Endothelial cell of umbilical vein (primary cell): ENCODE measurements around the gene THBS1. TPM values are rescaled to one million over a fixed set of nuclear protein-coding genes. Genes with fewer than 3 reads are reported as not detected.

Experiments used
- BruUV-seq: library from RNA; stranded (reverse); fragments of 400-500 nt; replicated peaks from 2 replicates; lab custom pipeline; 2021; lab: Mats Ljungman, UMichigan
- CTCF ChIA-PET: fragments of 300-600, 350-600 bp; sonication (Branson Sonifier 250); formaldehyde crosslinking; loops from one replicate; lab custom pipeline; 2021; ENCODE audit warnings: antibody characterized with exemption, inconsistent platforms; lab: Charles Lee
- POLR2A ChIA-PET: fragments of 300-600, 350-600 bp; sonication (Branson Sonifier 250); formaldehyde crosslinking; loops from one replicate; lab custom pipeline; 2021; ENCODE audit warnings: antibody characterized with exemption, inconsistent platforms; lab: Charles Lee
- DNase-seq: peaks from one replicate; pipeline ENCODE4 v3.0.0-alpha.2; 2011; ENCODE audit warnings: low read depth, low spot score
- FAIRE-seq: peaks from 2 replicates; lab custom pipeline; 2011; peaks lifted over from hg19 to GRCh38; lab: Jason Lieb, UNC
- H2AFZ ChIP-seq: 2 replicates; pipeline ENCODE4 v1.6.0; 2012; ENCODE audit warnings: low read depth, low read length, control low read depth, inconsistent platforms
- H3K27ac ChIP-seq: 2 replicates; pipeline ENCODE4 v1.5.1; 2011; ENCODE audit warnings: low read depth, mild to moderate bottlenecking, control low read depth, low read length, moderate library complexity; ENCODE audit not compliant: insufficient read depth
- H3K27me3 ChIP-seq, 2 experiments: 2 replicates each; pipeline versions ENCODE4 v1.6.0 to v1.6.1; 2011; ENCODE audit warnings: low read length in 2 of 2, mixed read lengths in 1 of 2; ENCODE audit not compliant: control insufficient read depth in 2 of 2, insufficient read depth in 2 of 2
- H3K36me3 ChIP-seq, 2 experiments: 2 replicates in 1 of 2; 3 replicates in 1 of 2; pipeline ENCODE4 v1.5.1; 2011; ENCODE audit warnings: low read length in 2 of 2, mild to moderate bottlenecking in 1 of 2, moderate library complexity in 1 of 2; ENCODE audit not compliant: control insufficient read depth in 2 of 2, insufficient read depth in 2 of 2; ENCODE audit errors: extremely low read depth in 1 of 2
- H3K4me1 ChIP-seq: 3 replicates; pipeline ENCODE4 v1.5.1; 2011; ENCODE audit warnings: mild to moderate bottlenecking, low read length; ENCODE audit not compliant: control insufficient read depth, insufficient read depth; ENCODE audit errors: extremely low read depth
- H3K4me2 ChIP-seq: 2 replicates; pipeline ENCODE4 v1.6.1; 2011; ENCODE audit warnings: low read length, control low read depth, mixed read lengths; ENCODE audit not compliant: insufficient read depth
- H3K4me3 ChIP-seq, 3 experiments: fragments of 200-600 bp in 1 of 3; sonication (generic), shearing (Covaris generic) in 1 of 3; replicated peaks in 1 of 3; 2 replicates each; pipeline ENCODE4 v1.5.1; 2011 to 2016; ENCODE audit warnings: control low read depth in 3 of 3, low read length in 3 of 3, mild to moderate bottlenecking in 2 of 3, inconsistent platforms in 1 of 3, low read depth in 1 of 3, moderate library complexity in 1 of 3; ENCODE audit not compliant: insufficient read depth in 1 of 3
- H3K79me2 ChIP-seq: 2 replicates; pipeline ENCODE4 v1.6.0; 2012; ENCODE audit warnings: low read length, inconsistent platforms; ENCODE audit not compliant: control insufficient read depth, insufficient read depth
- H3K9ac ChIP-seq: replicated peaks from 2 replicates; pipeline ENCODE3; 2011; ENCODE audit warnings: low read length, control low read depth; ENCODE audit not compliant: insufficient read depth; ENCODE audit errors: extremely low read depth
- H3K9me1 ChIP-seq: replicated peaks from 3 replicates; pipeline ENCODE4 v1.6.0; 2011; ENCODE audit warnings: mild to moderate bottlenecking, low read length; ENCODE audit not compliant: control insufficient read depth, insufficient read depth; ENCODE audit errors: extremely low read depth
- H3K9me3 ChIP-seq: replicated peaks from 2 replicates; pipeline ENCODE4 v1.5.1; 2012; ENCODE audit warnings: low read length, inconsistent platforms; ENCODE audit not compliant: control insufficient read depth, insufficient read depth
- H4K20me1 ChIP-seq: replicated peaks from 2 replicates; pipeline ENCODE3; 2011; ENCODE audit warnings: mild to moderate bottlenecking, low read length; ENCODE audit not compliant: control insufficient read depth, insufficient read depth; ENCODE audit errors: extremely low read depth
- EZH2 ChIP-seq: IDR thresholded peaks from 2 replicates; pipeline ENCODE4 v1.6.1; 2012; ENCODE audit warnings: borderline replicate concordance, low read depth, mild to moderate bottlenecking, moderate library complexity, low read length, inconsistent platforms; ENCODE audit not compliant: severe bottlenecking
- FOS ChIP-seq: IDR thresholded peaks from 2 replicates; pipeline ENCODE4 v1.6.1; 2011; ENCODE audit warnings: mild to moderate bottlenecking, low read length, moderate library complexity, borderline replicate concordance; ENCODE audit not compliant: insufficient read depth
- GATA2 ChIP-seq: IDR thresholded peaks from 2 replicates; pipeline ENCODE4 v1.7.0; 2011; ENCODE audit warnings: low read depth, mild to moderate bottlenecking, moderate library complexity, mixed read lengths, low read length; ENCODE audit not compliant: insufficient read length, insufficient read depth
- JUN ChIP-seq: IDR thresholded peaks from 2 replicates; pipeline ENCODE4 v1.6.1; 2011; ENCODE audit warnings: borderline replicate concordance, low read depth; ENCODE audit not compliant: insufficient read length, insufficient read depth
- POLR2A ChIP-seq: IDR thresholded peaks from 2 replicates; pipeline ENCODE4 v1.6.1; 2012; ENCODE audit warnings: low read depth, mild to moderate bottlenecking, control low read depth, low read length
- POLR2AphosphoS5 ChIP-seq: IDR thresholded peaks from 2 replicates; pipeline ENCODE4 v1.6.1; 2012; ENCODE audit warnings: low read depth, mild to moderate bottlenecking, control low read depth, low read length, moderate library complexity; ENCODE audit not compliant: insufficient read depth
- dilution Hi-C: fragments of 300-500 bp; cut with MboI; formaldehyde crosslinking; loops from one replicate; pipeline ENCODE4 v1.15.0; 2019; ENCODE audit warnings: low sequenced_read_pairs; ENCODE audit not compliant: extremely low pct_ligation_motif_present
- intact Hi-C: fragments of 100-400 bp; cut with micrococcal nuclease; formaldehyde crosslinking; loops from one replicate; pipeline ENCODE4 v1.10.0; 2022
- polyA plus RNA-seq, 4 experiments: library from polyadenylated mRNA; depleted of rRNA in 3 of 4; stranded (reverse) in 3 of 4; unstranded in 1 of 4; fragments of >200 nt; gene quantifications; 2 replicates each; pipeline versions ENCODE4 v1.2.1 to v1.2.3, GENCODE V29; 2011 to 2012; ENCODE audit warnings: missing spikeins in 1 of 4
- total RNA-seq: library from RNA; stranded (reverse); gene quantifications from 2 replicates; pipeline ENCODE4 v1.2.3, GENCODE V29; 2021
- TF ChIP-seq, protein P1 (sequence below): IDR thresholded peaks from 2 replicates; pipeline ENCODE4 v1.6.1; 2011; ENCODE audit not compliant: insufficient read depth, insufficient read length
- TF ChIP-seq, protein P2 (sequence below), 2 donors: IDR thresholded peaks; 1 replicate in 1 of 2; 2 replicates in 1 of 2; pipeline ENCODE4 v1.5.1; 2011; ENCODE audit warnings: low read length in 2 of 2, mild to moderate bottlenecking in 2 of 2, moderate library complexity in 2 of 2, control low read depth in 1 of 2, inconsistent platforms in 1 of 2, low read depth in 1 of 2; ENCODE audit not compliant: insufficient read depth in 1 of 2; ENCODE audit errors: extremely low read depth in 1 of 2

THBS1 gene
- total and polyA plus RNA-seq, 2 donors (not counting 3 experiments of a cell fraction or from before 2014, with no cell fraction given): 6,293 to 8,883 TPM

- BruUV-seq: no TSS peak
- ChIA-PET CTCF (no interaction called here), POLR2A (interaction anchor here (0.7 to 9.9 kb wide), 7 partner anchors 221 to 761 kb away, joined by 3 to 118 read pairs (median 4); no protein-coding TSS in a partner anchor)
- H4K20me1 ChIP-seq: peaks cover 5% of the 10 kb centered on the region
- DNase-seq: no peak
- H3K9me1 ChIP-seq: no peaks in the 10 kb centered on the region
- FAIRE-seq: no peak
- peak overlapping the region; percentile 0 to 98 (median 97) for H3K4me3 ChIP-seq
- peaks cover 78% of the 10 kb centered on the region for H3K79me2 ChIP-seq
- intact Hi-C loops: loop anchor here (5.0 kb wide), 1 partner anchor 742 kb away; no protein-coding TSS in a partner anchor
- H3K27ac ChIP-seq: peak overlapping the region; percentile 70
- H2AFZ ChIP-seq: no peak overlapping the region
- H3K27me3 ChIP-seq: no peaks in the 10 kb centered on the region
- H3K36me3 ChIP-seq: peaks cover 64 to 72% of the 10 kb centered on the region in 2 experiments
- peaks cover 27% of the 10 kb centered on the region for H3K4me1 ChIP-seq
- no peaks in the 10 kb centered on the region for H3K9me3 ChIP-seq
- dilution Hi-C loops: no loop called here
- H3K9ac ChIP-seq: peak overlapping the region; percentile 99
- TF ChIP-seq POLR2AphosphoS5 (peak; percentile 3), POLR2A (peak; percentile 99), GATA2 (no peak)
- peak overlapping the region; percentile 82 for H3K4me2 ChIP-seq
These were observed 3.4 kb downstream of the THBS1 start for GRCh38 chr15:39584266-39584659.

DNA sequence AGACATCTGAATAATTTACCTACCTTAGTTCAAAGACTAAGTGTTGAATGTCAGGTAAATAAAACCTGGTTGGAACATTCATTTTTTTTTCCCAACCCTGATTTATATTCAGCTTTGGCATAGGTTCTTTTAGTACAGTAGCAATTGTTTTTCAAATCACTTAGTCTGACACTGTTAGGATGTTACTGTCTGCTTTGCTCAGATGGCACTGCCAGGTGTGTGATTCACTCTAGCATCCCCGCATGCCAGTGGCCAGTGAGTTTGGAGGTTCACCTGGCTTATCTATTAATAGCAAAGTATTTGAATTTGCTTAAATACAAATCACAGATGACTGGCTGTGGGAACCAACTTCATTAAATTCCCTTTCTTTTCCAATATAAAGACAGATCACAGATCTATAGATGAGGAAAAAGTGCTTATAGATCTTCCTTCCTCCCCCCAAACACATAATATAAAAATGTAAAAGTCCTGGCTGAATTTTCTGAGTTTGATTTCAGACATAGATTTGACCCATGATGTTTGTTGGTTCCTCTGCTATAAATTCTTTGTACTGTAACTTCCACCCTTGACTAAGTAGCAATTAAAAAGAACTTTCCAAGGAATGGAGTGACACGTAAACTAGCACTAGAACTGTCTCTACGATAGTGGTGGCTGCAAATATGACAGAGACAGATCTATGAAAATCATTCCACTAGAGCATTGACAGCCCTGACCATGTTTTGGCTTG, 3.9 kb downstream of the THBS1 start:
- peak overlapping the region; percentile 99 for H3K9ac ChIP-seq
- FAIRE-seq: no peak
- peak; percentile 31 for DNase-seq
- peaks cover 67 to 77% of the 10 kb centered on the region in 2 experiments for H3K36me3 ChIP-seq
- CTCF ChIA-PET: interaction anchor here (1.2 kb wide), 1 partner anchor 413 kb away, joined by 3 read pairs; no protein-coding TSS in a partner anchor
- dilution Hi-C loops: no loop called here
- H3K4me3 ChIP-seq: peak overlapping the region in 2 of 3 experiments; percentile 97 to 98
- POLR2A ChIA-PET: interaction anchor here (0.7 to 9.9 kb wide), 12 partner anchors 110 to 762 kb away, joined by 3 to 118 read pairs (median 4); no protein-coding TSS in a partner anchor
- intact Hi-C loops: loop anchor here (5.0 kb wide), 1 partner anchor 743 kb away; no protein-coding TSS in a partner anchor
- no peaks in the 10 kb centered on the region for H3K9me3 ChIP-seq
- peak overlapping the region; percentile 82 for H3K4me2 ChIP-seq
- H2AFZ ChIP-seq: no peak overlapping the region
- TF ChIP-seq GATA2: no peak
- TF ChIP-seq JUN: no peak
- no peak for TF ChIP-seq EZH2
- TF ChIP-seq FOS: no peak
- TF ChIP-seq, protein P1, sequence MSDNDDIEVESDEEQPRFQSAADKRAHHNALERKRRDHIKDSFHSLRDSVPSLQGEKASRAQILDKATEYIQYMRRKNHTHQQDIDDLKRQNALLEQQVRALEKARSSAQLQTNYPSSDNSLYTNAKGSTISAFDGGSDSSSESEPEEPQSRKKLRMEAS: no peak
- no peak for TF ChIP-seq POLR2A
- TF ChIP-seq, protein P2, sequence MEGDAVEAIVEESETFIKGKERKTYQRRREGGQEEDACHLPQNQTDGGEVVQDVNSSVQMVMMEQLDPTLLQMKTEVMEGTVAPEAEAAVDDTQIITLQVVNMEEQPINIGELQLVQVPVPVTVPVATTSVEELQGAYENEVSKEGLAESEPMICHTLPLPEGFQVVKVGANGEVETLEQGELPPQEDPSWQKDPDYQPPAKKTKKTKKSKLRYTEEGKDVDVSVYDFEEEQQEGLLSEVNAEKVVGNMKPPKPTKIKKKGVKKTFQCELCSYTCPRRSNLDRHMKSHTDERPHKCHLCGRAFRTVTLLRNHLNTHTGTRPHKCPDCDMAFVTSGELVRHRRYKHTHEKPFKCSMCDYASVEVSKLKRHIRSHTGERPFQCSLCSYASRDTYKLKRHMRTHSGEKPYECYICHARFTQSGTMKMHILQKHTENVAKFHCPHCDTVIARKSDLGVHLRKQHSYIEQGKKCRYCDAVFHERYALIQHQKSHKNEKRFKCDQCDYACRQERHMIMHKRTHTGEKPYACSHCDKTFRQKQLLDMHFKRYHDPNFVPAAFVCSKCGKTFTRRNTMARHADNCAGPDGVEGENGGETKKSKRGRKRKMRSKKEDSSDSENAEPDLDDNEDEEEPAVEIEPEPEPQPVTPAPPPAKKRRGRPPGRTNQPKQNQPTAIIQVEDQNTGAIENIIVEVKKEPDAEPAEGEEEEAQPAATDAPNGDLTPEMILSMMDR (IDR thresholded peaks at IDR 0.05; ENCODE audit: extremely low read depth in 1 of 2, insufficient read depth in 1 of 2, low read depth in 1 of 2, low read length in 2 of 2): no peak
- H3K79me2 ChIP-seq: peaks cover 75% of the 10 kb centered on the region
- H3K4me1 ChIP-seq: peaks cover 21% of the 10 kb centered on the region
- no peaks in the 10 kb centered on the region for H3K27me3 ChIP-seq
- BruUV-seq: no TSS peak
- peak overlapping the region; percentile 70 for H3K27ac ChIP-seq
- H3K9me1 ChIP-seq: no peaks in the 10 kb centered on the region
- H4K20me1 ChIP-seq: peaks cover 5% of the 10 kb centered on the region
